GM21360 (cell line): Measurements from ENCODE around the gene INSM1.

Experiments used
- ATAC-seq: cut with Tn5 transposase; IDR thresholded peaks from one replicate; pipeline ENCODE4 v1.9.1; 2021; ENCODE audit warnings: mild to moderate bottlenecking, moderate library complexity; ENCODE audit not compliant: unreplicated experiment

The INSM1 gene

GRCh38 chr20:20391766-20392165 is 23.9 kb downstream of the INSM1 start:
- no peak for ATAC-seq

- ATAC-seq = no peak
Observed at GRCh38 chr20:20393207-20394120, 25.6 kb downstream of the INSM1 start.

DNA sequence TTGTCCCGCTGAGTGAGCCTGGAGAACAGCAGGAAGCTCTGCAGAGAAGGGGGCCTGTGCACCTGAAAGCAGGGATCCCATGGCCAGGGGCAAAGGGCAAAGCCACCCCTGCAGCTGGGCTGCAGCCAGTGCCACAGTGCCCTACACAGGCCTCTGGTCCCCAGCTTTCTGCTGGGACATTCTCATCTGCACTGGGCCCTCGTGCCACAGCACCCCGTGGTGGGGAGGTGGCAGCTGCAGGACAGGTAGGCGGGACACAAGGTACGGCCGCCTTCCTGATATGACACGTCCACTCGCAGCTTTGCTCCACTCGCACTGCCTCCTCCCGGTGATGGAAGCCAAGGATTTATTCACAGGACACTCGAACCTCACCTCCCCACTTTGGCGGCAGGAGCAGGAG is 27.2 kb downstream of the INSM1 start:
- ATAC-seq = no peak

DNA sequence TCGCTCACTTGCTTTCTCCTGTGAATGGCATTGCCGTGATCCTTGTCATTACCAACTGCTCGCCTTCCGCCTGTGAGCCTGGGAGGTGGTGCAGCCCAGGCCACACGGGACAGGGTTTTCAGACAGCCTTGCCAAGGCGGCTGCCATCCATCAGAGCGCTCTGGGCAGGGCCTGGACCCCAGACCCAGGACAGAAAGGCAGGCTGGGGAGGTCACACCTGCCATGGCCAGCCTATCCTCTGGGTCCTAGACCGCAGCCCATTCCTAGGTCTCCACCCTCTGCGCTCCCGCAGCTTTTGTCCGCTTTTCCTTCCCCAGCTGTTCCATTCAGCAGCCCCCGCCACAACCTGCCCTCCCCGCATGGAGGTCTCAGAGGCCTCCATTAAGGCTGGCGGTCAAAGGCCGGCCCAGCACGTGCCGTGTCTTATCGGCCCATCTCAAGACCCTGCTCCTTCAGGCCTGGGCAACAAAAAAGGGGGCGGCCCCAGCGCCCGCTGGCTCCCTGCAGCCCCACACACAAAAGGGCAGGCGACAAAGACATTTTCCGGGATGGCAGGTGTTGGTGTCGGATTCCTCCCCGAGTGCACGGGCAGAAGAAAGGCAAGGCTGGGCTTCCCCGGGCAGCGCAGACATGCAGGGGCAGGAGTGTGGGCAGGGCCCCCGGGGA is 28.1 kb downstream of the INSM1 start:
- no peak for ATAC-seq

DNA sequence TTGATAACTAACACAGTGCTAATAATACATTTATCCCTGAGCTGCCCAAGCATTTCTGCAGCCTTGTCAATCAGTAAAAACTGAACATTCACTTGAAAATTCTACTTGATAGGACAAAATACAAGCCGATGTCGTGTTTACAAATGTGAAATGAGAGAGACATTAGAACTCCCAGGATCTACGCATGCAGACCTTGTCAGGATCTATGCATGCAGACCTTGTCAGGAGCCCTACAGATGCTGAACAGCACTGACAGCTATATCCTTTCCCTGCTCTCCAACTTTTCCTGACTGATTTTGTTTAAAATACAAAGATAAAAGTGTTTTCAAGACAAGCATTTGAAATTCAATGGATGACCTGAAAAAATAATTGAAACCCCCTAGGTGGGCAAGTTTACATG is 28.9 kb downstream of the INSM1 start:
- no peak for ATAC-seq

DNA sequence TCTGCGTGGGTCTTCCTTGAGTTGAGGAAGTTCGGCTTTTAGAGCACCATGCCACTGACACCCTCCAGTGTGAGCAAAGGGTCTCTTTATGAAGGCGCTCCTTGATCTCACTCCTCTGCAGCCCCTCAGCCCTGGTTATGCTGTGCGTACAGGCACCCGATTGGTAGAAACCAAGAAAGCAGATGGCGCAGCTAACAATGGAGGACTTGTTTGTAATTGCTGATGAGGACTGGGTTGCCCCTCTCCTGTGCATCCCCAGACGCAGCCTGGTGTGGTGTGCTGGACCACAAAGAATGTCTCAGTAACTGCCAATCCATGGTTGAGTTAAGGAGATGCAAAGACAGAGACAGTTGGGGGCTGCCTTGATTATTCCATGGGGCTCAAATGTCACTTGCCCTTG is 30.2 kb downstream of the INSM1 start:
- no peak for ATAC-seq

- ATAC-seq = no peak
Observed at GRCh38 chr20:20399531-20400500, 31.9 kb downstream of the INSM1 start.

DNA sequence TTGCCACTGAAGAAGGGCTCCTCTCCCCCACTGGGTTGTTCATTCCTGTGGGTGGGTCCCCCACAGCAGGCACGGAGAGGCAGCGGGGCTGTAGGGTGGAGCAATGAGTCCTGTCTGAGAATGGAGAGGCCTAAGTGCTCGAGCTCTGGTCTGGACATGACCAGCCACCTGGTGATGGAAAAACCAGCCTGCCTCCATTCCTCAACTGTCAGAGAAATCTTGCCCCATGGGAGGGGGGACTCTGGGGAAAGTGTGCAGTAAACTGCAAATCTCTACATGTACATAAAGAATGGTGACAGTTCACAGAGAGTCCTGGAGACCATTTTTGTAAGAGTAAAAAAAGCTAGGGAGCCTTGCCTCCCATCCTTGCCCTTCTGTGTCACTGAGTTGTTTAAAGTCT is 34.1 kb downstream of the INSM1 start:
- ATAC-seq = no peak

GRCh38 chr20:20404633-20405032 is 36.7 kb downstream of the INSM1 start:
- no peak for ATAC-seq

DNA sequence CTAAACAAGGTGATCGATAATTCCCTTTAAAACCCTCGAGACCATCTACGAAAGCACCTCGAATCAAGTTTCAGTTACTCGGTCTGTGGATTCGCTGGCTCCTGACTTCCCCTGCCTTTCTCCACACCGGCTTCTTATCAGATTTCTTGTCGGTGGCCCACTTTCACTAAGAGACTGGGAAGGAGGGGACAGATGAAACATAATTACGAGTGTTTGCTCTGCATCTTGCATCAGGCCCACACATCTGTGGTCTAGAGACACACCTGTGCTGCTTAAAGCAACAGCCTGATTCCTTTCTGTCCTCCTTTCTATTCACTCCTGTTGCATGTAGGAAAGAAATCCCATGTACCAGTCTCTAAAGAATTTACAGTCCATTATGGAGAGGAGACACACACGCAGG is 37.7 kb downstream of the INSM1 start:
- ATAC-seq = no peak

DNA sequence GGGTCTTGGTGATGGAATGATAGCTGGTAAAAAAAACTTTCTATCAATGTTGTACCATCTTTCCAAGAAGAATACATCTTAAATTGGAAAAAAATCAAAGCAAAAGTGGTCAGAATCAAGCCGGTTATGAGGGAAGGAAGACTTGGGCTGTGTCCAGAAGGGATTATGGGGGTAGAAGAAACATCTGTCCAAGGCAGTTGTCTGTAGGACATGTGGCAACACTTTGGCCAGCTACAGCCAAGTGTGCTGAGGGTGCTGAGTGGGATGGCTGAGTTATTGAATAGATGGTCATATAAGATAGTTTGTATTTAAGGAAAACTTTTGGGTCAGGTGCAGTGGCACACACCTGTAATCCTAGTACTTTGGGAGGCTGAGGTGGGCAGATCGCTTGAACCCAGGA is 38.4 kb downstream of the INSM1 start:
- ATAC-seq = no peak

DNA sequence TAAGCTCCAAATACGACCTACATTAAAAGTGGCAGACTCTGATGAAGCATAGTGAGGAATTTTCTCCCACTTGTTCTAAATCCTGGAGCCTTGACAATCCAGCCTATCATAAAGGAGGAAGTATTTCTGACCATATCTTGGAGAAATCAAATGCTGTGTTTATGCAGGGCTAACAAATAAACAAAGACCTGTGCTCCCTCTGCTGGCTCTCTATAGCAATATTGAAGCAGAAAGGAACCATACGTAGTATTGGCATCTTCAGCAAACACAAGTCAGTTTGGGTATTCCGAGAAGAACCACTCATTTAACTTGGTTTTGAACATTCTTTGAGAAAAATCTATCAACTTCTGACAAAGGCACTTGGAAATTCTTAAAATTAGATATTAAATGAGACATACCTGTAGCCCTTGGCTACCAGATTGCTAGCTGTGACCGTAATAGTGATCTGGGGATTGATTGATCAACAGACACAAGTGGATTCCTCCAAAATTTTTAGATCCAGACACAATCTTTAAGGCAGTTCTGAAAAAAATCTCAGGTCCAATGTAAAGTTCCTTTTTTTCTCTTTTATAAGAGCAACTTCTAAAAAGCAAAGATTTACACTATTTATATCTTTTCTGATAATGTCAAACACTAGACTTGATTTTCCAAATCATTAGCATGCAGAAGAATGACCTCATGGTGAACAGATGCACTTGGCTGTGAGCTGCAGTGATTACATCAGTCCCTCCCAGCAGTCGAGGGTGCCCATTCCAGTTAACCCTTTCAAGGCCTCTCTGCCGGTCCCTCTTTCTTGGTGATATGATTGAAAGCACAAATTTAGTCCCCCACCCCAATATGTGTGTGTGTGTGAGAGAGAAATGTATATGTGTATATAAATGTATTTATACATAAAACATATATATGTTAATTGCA is 40.2 kb downstream of the INSM1 start:
- ATAC-seq = no peak

DNA sequence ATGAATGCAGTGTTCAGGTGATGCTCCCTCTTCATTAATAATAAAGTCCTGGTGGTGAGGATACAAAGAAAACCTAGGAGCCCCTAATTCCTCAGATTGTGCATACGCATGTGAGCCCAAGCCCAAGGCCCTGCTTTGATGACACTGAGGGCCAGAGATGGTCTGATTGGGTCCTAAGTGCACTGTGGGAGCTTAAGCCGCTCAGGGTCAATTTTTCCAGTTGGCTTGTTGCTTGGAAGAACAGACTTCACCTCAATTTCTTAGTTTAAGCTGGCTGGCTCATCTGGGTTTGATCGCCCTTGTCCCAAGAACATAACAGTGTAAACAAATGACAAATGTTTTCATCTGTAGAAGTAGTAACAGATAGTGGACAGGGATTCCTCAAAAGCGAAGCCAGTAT is 41.4 kb downstream of the INSM1 start:
- no peak for ATAC-seq

GRCh38 chr20:20410678-20411077 is 42.8 kb downstream of the INSM1 start:
- ATAC-seq = no peak

- ATAC-seq = no peak
Observed at GRCh38 chr20:20411402-20411801, 43.5 kb downstream of the INSM1 start.

GRCh38 chr20:20411836-20412235 is 43.9 kb downstream of the INSM1 start:
- no peak for ATAC-seq

DNA sequence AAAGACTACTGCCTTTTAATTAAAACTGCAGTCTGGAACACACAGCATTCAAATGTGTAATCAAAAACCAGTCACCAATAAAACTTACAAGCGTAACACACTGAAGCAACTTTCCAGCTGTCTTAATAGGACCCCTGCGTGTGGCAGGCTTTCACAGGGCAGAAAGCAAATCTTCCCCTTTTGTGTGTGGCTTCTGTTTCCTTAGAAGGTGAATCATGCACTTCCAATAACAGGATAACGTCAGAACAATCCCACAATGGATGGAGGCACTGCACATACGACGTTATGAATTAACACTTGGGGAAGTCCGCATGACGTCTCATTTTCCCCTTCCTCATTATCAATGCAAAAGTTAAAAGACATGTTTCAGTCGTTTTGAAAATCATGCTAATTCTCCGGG is 44.8 kb downstream of the INSM1 start:
- no peak for ATAC-seq

GRCh38 chr20:20413810-20414281 is 45.9 kb downstream of the INSM1 start:
- ATAC-seq = no peak

DNA sequence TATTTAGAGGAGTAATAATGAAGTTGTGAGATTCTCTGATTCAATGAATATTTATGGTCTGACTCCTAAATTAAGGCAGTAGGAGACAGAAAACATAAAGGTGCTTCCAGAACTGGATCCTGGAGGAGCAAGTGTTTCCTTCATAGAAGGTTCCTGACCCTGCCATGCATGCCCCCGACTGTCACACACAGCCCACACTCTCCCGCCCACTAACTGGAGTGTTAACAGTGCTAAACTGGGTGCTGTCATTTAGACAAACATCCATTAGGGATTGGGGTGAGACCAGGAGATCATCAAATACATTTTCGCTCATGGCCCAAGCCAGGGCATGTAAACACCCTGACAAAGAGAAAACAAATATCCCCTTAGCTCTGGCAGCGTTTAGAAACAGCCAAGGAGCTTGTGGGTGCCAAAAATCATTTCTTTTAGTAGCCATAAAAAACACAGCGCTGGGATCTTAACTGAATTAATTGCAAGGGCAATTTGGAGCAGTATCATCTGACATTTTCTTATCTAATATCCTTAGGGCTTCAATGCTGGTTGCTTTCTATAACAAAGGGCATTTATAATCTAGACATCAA is 46.8 kb downstream of the INSM1 start:
- no peak for ATAC-seq

DNA sequence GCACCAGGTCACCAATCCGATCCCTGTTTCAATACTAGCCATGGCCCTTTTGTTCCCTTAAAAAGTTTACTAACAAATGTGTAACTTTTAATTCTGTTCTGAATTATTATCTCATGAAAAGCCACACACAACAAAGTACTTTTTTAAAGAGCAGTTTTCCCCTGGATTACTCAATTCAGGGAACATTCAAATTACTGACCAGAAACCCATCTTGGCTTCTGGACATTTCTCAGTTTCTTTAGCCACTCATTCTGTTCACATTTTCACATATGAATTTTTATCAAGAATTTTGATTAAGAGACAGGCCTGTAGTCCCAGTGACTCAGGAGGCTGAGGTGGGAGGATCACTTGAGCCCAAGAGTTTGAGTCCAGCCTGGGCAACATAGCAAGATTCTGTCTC is 47.4 kb downstream of the INSM1 start:
- no peak for ATAC-seq
